ENCODE results near the gene ZNF552.

Gene ZNF552

DNA sequence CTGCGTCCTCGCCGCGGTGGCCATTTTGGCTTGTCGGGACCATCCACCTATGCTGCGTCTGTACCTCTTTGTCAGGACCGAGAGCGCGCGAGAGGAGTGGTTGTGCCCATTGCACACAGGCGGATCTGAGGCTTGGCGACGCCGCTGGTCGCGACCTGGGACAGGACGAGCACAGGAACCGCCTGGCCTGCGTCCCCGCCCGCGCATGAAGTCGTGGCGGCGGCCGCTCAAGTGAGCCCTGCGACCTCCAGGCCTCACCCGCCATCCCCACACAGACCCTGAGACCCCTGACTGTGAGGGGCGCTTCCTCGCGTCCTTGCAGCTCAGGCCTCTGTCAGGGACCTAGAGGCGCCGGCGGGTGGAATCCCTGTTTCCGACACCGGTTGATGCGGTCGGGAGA lies 28.4 kb downstream of the ZNF552 start:
- Histone ChIP-seq H3K27ac (replicated peaks) (no peak overlapping the region), H3K27me3 (ENCODE audit: insufficient read depth, poor library complexity, severe bottlenecking) (no peaks in the 10 kb centered on the region), H3K4me3 (replicated peaks; ENCODE audit: insufficient read depth, low read length) (no peak overlapping the region)
- DNase-seq (ENCODE audit: low read depth in 1 of 2, low spot score in 1 of 2): no peak
- TF ChIP-seq, protein P1, sequence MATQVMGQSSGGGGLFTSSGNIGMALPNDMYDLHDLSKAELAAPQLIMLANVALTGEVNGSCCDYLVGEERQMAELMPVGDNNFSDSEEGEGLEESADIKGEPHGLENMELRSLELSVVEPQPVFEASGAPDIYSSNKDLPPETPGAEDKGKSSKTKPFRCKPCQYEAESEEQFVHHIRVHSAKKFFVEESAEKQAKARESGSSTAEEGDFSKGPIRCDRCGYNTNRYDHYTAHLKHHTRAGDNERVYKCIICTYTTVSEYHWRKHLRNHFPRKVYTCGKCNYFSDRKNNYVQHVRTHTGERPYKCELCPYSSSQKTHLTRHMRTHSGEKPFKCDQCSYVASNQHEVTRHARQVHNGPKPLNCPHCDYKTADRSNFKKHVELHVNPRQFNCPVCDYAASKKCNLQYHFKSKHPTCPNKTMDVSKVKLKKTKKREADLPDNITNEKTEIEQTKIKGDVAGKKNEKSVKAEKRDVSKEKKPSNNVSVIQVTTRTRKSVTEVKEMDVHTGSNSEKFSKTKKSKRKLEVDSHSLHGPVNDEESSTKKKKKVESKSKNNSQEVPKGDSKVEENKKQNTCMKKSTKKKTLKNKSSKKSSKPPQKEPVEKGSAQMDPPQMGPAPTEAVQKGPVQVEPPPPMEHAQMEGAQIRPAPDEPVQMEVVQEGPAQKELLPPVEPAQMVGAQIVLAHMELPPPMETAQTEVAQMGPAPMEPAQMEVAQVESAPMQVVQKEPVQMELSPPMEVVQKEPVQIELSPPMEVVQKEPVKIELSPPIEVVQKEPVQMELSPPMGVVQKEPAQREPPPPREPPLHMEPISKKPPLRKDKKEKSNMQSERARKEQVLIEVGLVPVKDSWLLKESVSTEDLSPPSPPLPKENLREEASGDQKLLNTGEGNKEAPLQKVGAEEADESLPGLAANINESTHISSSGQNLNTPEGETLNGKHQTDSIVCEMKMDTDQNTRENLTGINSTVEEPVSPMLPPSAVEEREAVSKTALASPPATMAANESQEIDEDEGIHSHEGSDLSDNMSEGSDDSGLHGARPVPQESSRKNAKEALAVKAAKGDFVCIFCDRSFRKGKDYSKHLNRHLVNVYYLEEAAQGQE (IDR thresholded peaks at IDR 0.05; ENCODE audit: insufficient replicate concordance, low read depth): no peak
- TF ChIP-seq SPI1 (IDR thresholded peaks at IDR 0.05; ENCODE audit: borderline replicate concordance, low read depth): no peak
- TF ChIP-seq, protein P2, sequence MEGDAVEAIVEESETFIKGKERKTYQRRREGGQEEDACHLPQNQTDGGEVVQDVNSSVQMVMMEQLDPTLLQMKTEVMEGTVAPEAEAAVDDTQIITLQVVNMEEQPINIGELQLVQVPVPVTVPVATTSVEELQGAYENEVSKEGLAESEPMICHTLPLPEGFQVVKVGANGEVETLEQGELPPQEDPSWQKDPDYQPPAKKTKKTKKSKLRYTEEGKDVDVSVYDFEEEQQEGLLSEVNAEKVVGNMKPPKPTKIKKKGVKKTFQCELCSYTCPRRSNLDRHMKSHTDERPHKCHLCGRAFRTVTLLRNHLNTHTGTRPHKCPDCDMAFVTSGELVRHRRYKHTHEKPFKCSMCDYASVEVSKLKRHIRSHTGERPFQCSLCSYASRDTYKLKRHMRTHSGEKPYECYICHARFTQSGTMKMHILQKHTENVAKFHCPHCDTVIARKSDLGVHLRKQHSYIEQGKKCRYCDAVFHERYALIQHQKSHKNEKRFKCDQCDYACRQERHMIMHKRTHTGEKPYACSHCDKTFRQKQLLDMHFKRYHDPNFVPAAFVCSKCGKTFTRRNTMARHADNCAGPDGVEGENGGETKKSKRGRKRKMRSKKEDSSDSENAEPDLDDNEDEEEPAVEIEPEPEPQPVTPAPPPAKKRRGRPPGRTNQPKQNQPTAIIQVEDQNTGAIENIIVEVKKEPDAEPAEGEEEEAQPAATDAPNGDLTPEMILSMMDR (IDR thresholded peaks at IDR 0.05; ENCODE audit: insufficient read depth, low read length): no peak

DNA sequence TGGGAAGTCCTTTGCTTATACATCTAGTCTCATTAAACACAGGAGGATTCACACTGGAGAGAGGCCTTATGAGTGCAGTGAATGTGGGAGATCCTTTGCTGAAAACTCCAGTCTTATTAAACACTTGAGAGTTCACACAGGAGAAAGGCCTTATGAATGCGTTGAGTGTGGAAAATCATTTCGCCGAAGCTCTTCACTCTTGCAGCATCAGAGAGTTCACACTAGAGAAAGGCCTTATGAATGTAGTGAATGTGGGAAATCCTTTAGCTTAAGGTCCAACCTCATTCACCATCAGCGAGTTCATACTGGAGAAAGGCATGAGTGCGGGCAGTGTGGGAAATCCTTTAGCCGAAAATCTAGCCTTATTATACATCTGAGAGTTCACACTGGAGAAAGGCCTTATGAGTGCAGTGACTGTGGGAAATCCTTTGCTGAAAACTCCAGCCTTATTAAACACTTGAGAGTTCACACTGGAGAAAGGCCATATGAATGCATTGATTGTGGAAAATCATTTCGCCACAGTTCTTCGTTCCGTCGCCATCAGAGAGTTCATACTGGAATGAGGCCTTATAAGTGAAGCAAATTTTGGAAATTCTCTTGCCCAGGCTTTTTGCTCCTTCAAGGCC lies 35.4 kb downstream of the ZNF552 start:
- H3K27ac ChIP-seq (replicated peaks): no peak overlapping the region
- no peak for DNase-seq (ENCODE audit: low read depth in 1 of 2, low spot score in 1 of 2)
- no peak overlapping the region for H3K4me3 ChIP-seq (replicated peaks; ENCODE audit: insufficient read depth, low read length)
- no peaks in the 10 kb centered on the region for H3K27me3 ChIP-seq (ENCODE audit: insufficient read depth, poor library complexity, severe bottlenecking)
- TF ChIP-seq POLR2AphosphoS5 (IDR thresholded peaks at IDR 0.05; ENCODE audit: low read depth) (no peak), SPI1 (IDR thresholded peaks at IDR 0.05; ENCODE audit: borderline replicate concordance, low read depth) (no peak)
- TF ChIP-seq, protein P1 (IDR thresholded peaks at IDR 0.05; ENCODE audit: insufficient replicate concordance, low read depth): no peak

DNA sequence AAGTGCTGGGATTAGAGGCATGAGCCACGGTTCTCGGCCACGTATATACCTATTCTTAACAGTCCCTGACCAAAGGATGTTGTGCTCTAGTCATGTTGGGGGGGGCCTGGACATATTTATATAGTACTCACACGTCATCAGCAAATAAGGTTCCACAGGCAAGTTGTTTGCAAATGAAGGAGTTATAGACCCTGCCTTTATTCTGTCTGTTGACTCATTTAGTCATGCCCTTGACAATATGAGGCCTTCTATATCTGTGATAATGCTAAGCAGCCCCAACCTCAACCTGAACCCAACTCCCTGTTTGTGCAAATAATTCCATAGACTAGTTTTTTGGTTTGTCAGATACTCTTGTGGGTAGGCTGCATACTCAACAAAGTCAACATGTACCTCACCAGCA lies 36.4 kb downstream of the ZNF552 start:
- TF ChIP-seq, protein P2 (IDR thresholded peaks at IDR 0.05; ENCODE audit: insufficient read depth, low read length): no peak
- TF ChIP-seq GABPA (IDR thresholded peaks at IDR 0.05; ENCODE audit: low read depth) (no peak), POLR2AphosphoS5 (IDR thresholded peaks at IDR 0.05; ENCODE audit: low read depth) (no peak), SPI1 (IDR thresholded peaks at IDR 0.05; ENCODE audit: borderline replicate concordance, low read depth) (no peak)
- TF ChIP-seq, protein P1 (IDR thresholded peaks at IDR 0.05; ENCODE audit: insufficient replicate concordance, low read depth): no peak
- DNase-seq (ENCODE audit: low read depth in 1 of 2, low spot score in 1 of 2): no peak
- no peaks in the 10 kb centered on the region for H3K27me3 ChIP-seq (ENCODE audit: insufficient read depth, poor library complexity, severe bottlenecking)
- no peak overlapping the region for H3K4me3 ChIP-seq (replicated peaks; ENCODE audit: insufficient read depth, low read length)
- H3K27ac ChIP-seq (replicated peaks): no peak overlapping the region

All from HL-60 (cell line).